Neural progenitor cell (in vitro differentiated cells): Measurements from ENCODE around the gene MICALL2. TPM values are rescaled to one million over a fixed set of nuclear protein-coding genes. Genes with fewer than 3 reads are reported as not detected.

Experiments
- DNase-seq: peaks from one replicate; pipeline ENCODE4 v3.0.0-alpha.2; 2016; ENCODE audit warnings: low spot score
- H2AFZ ChIP-seq: fragments of 200-600 bp; sonication (generic); replicated peaks from 2 replicates; pipeline ENCODE4 v1.6.1; 2016; ENCODE audit warnings: antibody characterized with exemption
- H3F3A ChIP-seq: fragments of 200-600 bp; sonication (generic); 2 replicates; pipeline ENCODE4 v1.6.1; 2016; ENCODE audit warnings: antibody characterized with exemption, low read depth
- H3K27ac ChIP-seq: fragments of 200-600 bp; sonication (generic); 2 replicates; pipeline ENCODE4 v1.5.1; 2016; ENCODE audit warnings: mild to moderate bottlenecking
- H3K27me3 ChIP-seq: fragments of 200-600 bp; sonication (generic); 2 replicates; pipeline ENCODE4 v1.6.1; 2016; ENCODE audit warnings: mild to moderate bottlenecking, moderate library complexity
- H3K36me3 ChIP-seq: fragments of 200-600 bp; sonication (generic); 2 replicates; pipeline ENCODE4 v1.5.1; 2016
- H3K4me1 ChIP-seq: fragments of 200-600 bp; sonication (generic); 2 replicates; pipeline ENCODE4 v1.6.1; 2016; ENCODE audit warnings: mixed run types
- H3K4me2 ChIP-seq: fragments of 200-600 bp; sonication (generic); 2 replicates; pipeline ENCODE4 v1.6.1; 2016
- H3K4me3 ChIP-seq: fragments of 200-600 bp; sonication (generic); 2 replicates; pipeline ENCODE4 v1.5.1; 2016
- H3K79me2 ChIP-seq: fragments of 200-600 bp; sonication (generic); 2 replicates; pipeline ENCODE4 v1.6.1; 2016; ENCODE audit warnings: low read depth
- H3K9ac ChIP-seq: fragments of 200-600 bp; sonication (generic); 2 replicates; pipeline ENCODE4 v1.6.1; 2016
- H3K9me3 ChIP-seq: fragments of 200-600 bp; sonication (generic); 2 replicates; pipeline ENCODE4 v1.5.1; 2016; ENCODE audit warnings: low read depth
- H4K20me1 ChIP-seq: fragments of 200-600 bp; sonication (generic); 2 replicates; pipeline ENCODE4 v1.6.1; 2016; ENCODE audit warnings: low read depth
- H3K27ac Mint-ChIP-seq: 3 replicates; pipeline ENCODE4 v1.8.0; 2021; ENCODE audit warnings: mixed read lengths
- H3K27me3 Mint-ChIP-seq: 2 replicates; pipeline ENCODE4 v1.8.0; 2022; ENCODE audit warnings: low read depth, mild to moderate bottlenecking, inconsistent platforms, moderate library complexity, mixed read lengths; ENCODE audit not compliant: insufficient read depth
- H3K36me3 Mint-ChIP-seq: 3 replicates; pipeline ENCODE4 v1.8.0; 2021; ENCODE audit warnings: mixed read lengths
- H3K4me1 Mint-ChIP-seq: 3 replicates; pipeline ENCODE4 v1.8.0; 2021; ENCODE audit warnings: mixed read lengths
- H3K4me3 Mint-ChIP-seq: 3 replicates; pipeline ENCODE4 v1.8.0; 2021; ENCODE audit warnings: mild to moderate bottlenecking, moderate library complexity, mixed read lengths
- H3K9me3 Mint-ChIP-seq: 3 replicates; pipeline ENCODE4 v1.8.0; 2020; ENCODE audit warnings: mixed read lengths
- CTCF ChIP-seq: fragments of 200-600 bp; sonication (generic); IDR thresholded peaks from 2 replicates; pipeline ENCODE4 v1.5.1; 2017; ENCODE audit warnings: antibody characterized with exemption, mild to moderate bottlenecking
- EZH2 ChIP-seq: fragments of 200-600 bp; sonication (generic); IDR thresholded peaks from 2 replicates; pipeline ENCODE4 v1.6.1; 2017; ENCODE audit warnings: antibody characterized with exemption, mild to moderate bottlenecking, moderate library complexity
- EZH2phosphoT487 ChIP-seq: fragments of 200-600 bp; sonication (generic); IDR thresholded peaks from 2 replicates; pipeline ENCODE4 v1.6.1; 2017; ENCODE audit warnings: antibody characterized with exemption
- total RNA-seq: library from RNA; depleted of rRNA; stranded (reverse); fragments of >200 nt; gene quantifications from 2 replicates; pipeline ENCODE4 v1.2.3, GENCODE V29; 2015; ENCODE audit warnings: low replicate concordance

MICALL2 gene
- total RNA-seq, 1 donor from 2014 or later: 6.0 TPM

- Histone ChIP-seq H3F3A (peaks cover 10% of the 10 kb centered on the region), H4K20me1 (no peaks in the 10 kb centered on the region), H3K36me3 (no peaks in the 10 kb centered on the region), H3K79me2 (no peaks in the 10 kb centered on the region), H3K27me3 (no peaks in the 10 kb centered on the region), H3K9ac (no peak overlapping the region), H3K27ac (no peak overlapping the region), H2AFZ (no peak overlapping the region), H3K4me3 (no peak overlapping the region), H3K9me3 (no peaks in the 10 kb centered on the region), H3K4me1 (no peaks in the 10 kb centered on the region), H3K4me2 (no peak overlapping the region)
- H3K36me3 Mint-ChIP-seq: peaks cover 2% of the 10 kb centered on the region
- peaks cover 2% of the 10 kb centered on the region for H3K27me3 Mint-ChIP-seq
- H3K9me3 Mint-ChIP-seq: no peaks in the 10 kb centered on the region
- H3K4me1 Mint-ChIP-seq: peaks cover 4% of the 10 kb centered on the region
- no peak overlapping the region for H3K27ac Mint-ChIP-seq
- no peak for TF ChIP-seq EZH2
- TF ChIP-seq EZH2phosphoT487: no peak
- TF ChIP-seq CTCF: no peak
- no peak overlapping the region for H3K4me3 Mint-ChIP-seq
- DNase-seq: no peak
Observed at GRCh38 chr7:1441615-1442354, 17.5 kb downstream of the MICALL2 start.

GRCh38 chr7:1440620-1441019 is 18.6 kb downstream of the MICALL2 start:
- no peak overlapping the region for H3K4me3 Mint-ChIP-seq
- no peaks in the 10 kb centered on the region for H3K9me3 ChIP-seq
- TF ChIP-seq EZH2 (no peak), CTCF (no peak), EZH2phosphoT487 (no peak)
- H3K27ac ChIP-seq: no peak overlapping the region
- H3K9me3 Mint-ChIP-seq: no peaks in the 10 kb centered on the region
- no peak overlapping the region for H2AFZ ChIP-seq
- H3K4me2 ChIP-seq: no peak overlapping the region
- H3K36me3 Mint-ChIP-seq: peaks cover 2% of the 10 kb centered on the region
- H3K4me3 ChIP-seq: no peak overlapping the region
- H3K9ac ChIP-seq: no peak overlapping the region
- no peak for DNase-seq
- peaks cover 2% of the 10 kb centered on the region for H3K27me3 Mint-ChIP-seq
- peaks cover 10% of the 10 kb centered on the region for H3F3A ChIP-seq
- no peak overlapping the region for H3K27ac Mint-ChIP-seq
- H3K4me1 Mint-ChIP-seq: peaks cover 4% of the 10 kb centered on the region
- no peaks in the 10 kb centered on the region for H3K79me2 ChIP-seq
- no peaks in the 10 kb centered on the region for H4K20me1 ChIP-seq
- H3K36me3 ChIP-seq: no peaks in the 10 kb centered on the region
- H3K4me1 ChIP-seq: no peaks in the 10 kb centered on the region
- no peaks in the 10 kb centered on the region for H3K27me3 ChIP-seq

GRCh38 chr7:1439373-1440363 is 19.6 kb downstream of the MICALL2 start:
- Histone ChIP-seq H3K36me3 (no peaks in the 10 kb centered on the region), H3K27me3 (no peaks in the 10 kb centered on the region), H2AFZ (no peak overlapping the region), H3F3A (peaks cover 10% of the 10 kb centered on the region), H3K27ac (no peak overlapping the region), H4K20me1 (no peaks in the 10 kb centered on the region), H3K4me1 (no peaks in the 10 kb centered on the region), H3K4me3 (no peak overlapping the region), H3K4me2 (no peak overlapping the region), H3K79me2 (no peaks in the 10 kb centered on the region), H3K9me3 (no peaks in the 10 kb centered on the region), H3K9ac (no peak overlapping the region)
- no peaks in the 10 kb centered on the region for H3K9me3 Mint-ChIP-seq
- no peak for DNase-seq
- H3K27ac Mint-ChIP-seq: no peak overlapping the region
- H3K27me3 Mint-ChIP-seq: peaks cover 2% of the 10 kb centered on the region
- peaks cover 2% of the 10 kb centered on the region for H3K36me3 Mint-ChIP-seq
- H3K4me3 Mint-ChIP-seq: no peak overlapping the region
- peaks cover 4% of the 10 kb centered on the region for H3K4me1 Mint-ChIP-seq
- no peak for TF ChIP-seq CTCF
- TF ChIP-seq EZH2: no peak
- no peak for TF ChIP-seq EZH2phosphoT487
